GM10266 (cell line): Measurements from ENCODE around the gene SYNDIG1.

ENCODE experiments used
- DNase-seq: peaks from one replicate; pipeline ENCODE4 v3.0.0; 2012; ENCODE audit errors: extremely low spot score
- TF ChIP-seq, protein P1 (sequence below): IDR thresholded peaks from 2 replicates; pipeline ENCODE4 v1.5.1; 2012; ENCODE audit warnings: mild to moderate bottlenecking, low read depth; ENCODE audit not compliant: control insufficient read depth, insufficient read depth; ENCODE audit errors: missing control alignments

The SYNDIG1 gene

DNA sequence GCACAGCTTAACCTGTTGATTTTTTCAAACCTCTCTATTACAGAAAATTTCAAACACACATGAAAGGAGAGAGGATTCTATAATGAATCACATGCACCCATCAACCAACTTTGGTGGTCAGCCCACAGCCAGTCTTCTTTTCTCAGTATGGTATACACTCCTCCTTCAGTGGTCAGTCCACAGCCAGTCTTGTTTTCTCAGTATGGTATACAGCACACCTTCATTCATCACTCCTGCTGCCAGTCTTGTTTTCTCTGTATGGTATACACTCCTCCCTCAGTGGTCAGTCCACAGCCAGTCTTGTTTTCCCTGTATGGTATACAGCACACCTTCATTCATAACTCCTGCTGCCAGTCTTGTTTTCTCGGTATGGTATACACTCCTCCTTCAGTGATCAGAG is 67.8 kb downstream of the SYNDIG1 start:
- TF ChIP-seq, protein P1, sequence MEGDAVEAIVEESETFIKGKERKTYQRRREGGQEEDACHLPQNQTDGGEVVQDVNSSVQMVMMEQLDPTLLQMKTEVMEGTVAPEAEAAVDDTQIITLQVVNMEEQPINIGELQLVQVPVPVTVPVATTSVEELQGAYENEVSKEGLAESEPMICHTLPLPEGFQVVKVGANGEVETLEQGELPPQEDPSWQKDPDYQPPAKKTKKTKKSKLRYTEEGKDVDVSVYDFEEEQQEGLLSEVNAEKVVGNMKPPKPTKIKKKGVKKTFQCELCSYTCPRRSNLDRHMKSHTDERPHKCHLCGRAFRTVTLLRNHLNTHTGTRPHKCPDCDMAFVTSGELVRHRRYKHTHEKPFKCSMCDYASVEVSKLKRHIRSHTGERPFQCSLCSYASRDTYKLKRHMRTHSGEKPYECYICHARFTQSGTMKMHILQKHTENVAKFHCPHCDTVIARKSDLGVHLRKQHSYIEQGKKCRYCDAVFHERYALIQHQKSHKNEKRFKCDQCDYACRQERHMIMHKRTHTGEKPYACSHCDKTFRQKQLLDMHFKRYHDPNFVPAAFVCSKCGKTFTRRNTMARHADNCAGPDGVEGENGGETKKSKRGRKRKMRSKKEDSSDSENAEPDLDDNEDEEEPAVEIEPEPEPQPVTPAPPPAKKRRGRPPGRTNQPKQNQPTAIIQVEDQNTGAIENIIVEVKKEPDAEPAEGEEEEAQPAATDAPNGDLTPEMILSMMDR, result no peak
- no peak for DNase-seq

DNA sequence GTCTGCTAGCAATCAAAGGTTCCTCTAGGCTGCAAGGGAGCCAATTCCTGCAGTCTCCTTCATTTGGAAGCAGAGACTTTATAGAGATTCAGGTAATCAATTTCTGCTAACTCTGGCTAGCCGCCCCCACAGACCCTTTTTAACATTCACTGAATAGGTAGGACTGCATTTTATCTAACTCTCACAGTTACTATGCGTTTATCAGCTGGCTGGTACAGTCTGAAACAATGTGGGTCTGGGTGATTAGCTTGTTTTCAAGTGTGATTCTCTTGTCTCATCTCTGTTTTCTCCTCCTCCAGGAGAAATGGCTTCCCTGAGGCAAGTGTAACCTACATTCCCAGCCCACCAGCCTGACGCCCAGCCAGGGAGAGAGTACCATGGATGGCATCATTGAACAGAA is 73.3 kb downstream of the SYNDIG1 start:
- DNase-seq, result no peak
- TF ChIP-seq, protein P1, result no peak

DNA sequence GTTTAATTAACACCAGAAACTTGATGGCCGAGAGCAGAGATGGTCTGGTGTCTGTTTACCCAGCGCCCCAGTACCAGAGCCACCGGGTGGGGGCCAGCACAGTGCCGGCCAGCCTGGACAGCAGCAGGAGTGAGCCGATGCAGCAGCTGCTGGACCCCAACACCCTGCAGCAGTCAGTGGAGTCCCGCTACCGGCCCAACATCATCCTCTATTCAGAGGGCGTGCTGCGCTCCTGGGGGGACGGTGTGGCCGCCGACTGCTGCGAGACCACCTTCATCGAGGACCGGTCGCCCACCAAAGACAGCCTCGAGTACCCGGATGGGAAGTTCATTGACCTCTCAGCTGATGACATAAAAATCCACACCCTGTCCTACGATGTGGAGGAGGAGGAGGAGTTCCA is 73.7 kb downstream of the SYNDIG1 start:
- no peak for DNase-seq
- TF ChIP-seq, protein P1, result no peak

- DNase-seq, result no peak
- TF ChIP-seq, protein P1, result no peak
Observed at GRCh38 chr20:24543741-24544140, 74.3 kb downstream of the SYNDIG1 start.

GRCh38 chr20:24544371-24544770 is 74.9 kb downstream of the SYNDIG1 start:
- DNase-seq, result no peak
- TF ChIP-seq, protein P1, result no peak

DNA sequence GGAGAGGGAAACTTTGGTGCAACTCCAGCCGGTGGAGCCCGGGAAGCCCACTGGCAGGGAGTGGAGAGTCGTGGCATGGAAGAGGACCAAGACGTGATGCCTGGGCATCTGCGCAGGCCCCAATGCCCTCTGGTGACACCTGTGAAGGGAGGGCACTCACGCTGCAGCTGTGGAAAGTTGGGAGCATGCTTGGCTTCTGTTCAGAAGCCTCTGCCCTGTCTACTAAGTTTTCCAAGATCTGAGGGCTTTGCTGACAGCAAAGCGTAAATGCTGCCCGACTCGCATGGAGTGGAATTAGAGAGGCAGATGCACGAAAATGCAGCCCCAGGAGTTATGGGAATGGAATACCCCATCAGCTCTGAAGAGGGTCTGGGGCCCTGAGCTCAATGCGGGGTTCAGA is 75.7 kb downstream of the SYNDIG1 start:
- TF ChIP-seq, protein P1, result no peak

GRCh38 chr20:24546232-24546892 is 76.9 kb downstream of the SYNDIG1 start:
- TF ChIP-seq, protein P1, result no peak
- DNase-seq, result no peak

More for the DNA sequence above, 75.7 kb downstream of the SYNDIG1 start:
- DNase-seq, result no peak
